ENCODE data around the gene AK1. TPM values are rescaled to one million over a fixed set of nuclear protein-coding genes. Genes with fewer than 3 reads are reported as not detected.

Gene AK1
- total and polyA plus RNA-seq, 9 of the 15 experiments (the other 6 are each of a cell fraction or from before 2014, with no cell fraction given): 10.1 to 71.8 (median 39.0) TPM

DNA sequence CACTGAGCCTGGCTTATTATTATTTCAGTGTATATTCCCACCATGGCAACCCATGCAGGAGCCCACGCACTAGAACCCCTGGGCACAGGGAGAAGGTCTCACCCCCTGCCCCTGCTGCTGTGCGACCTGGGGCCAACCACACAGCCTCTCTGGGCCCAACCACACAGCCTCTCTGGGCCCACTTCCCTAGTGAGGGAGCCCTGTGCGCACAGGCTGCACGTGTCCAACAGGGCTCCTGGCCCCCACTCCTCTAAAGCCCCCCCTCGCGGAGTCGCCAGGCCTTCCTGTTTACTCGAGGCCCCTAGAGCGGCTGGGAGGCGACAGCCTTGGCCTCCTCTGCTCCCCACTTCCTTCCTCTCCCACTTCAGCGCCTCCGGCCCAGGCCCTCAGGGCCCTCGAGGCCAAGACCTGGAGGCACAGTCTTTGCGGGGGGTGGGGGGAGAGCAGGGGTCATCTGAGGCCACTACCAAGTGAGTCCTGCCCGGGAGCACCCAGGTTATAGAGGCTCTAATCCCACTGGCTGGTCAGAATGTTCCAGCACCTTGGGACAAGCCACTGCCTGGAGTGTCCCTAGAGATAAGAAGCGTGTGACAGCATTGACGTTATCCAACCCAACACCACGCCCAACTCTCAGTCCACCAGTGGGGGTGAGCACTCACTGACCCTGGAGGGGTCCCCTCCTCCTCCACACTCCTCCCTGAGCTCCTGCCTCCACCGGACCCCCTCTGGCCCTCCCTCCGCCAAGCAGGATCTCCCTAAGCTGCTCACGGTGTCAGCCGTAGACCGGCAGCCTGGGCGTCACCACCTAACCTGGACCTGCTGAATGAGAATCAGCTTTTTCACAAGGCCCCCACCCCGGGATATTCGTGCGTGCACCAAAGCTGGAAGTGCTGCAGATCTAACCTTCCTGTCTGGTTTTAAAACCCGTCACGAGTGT lies 15.1 kb downstream of the AK1 start (continued):
- TF ChIP-seq, protein P1, sequence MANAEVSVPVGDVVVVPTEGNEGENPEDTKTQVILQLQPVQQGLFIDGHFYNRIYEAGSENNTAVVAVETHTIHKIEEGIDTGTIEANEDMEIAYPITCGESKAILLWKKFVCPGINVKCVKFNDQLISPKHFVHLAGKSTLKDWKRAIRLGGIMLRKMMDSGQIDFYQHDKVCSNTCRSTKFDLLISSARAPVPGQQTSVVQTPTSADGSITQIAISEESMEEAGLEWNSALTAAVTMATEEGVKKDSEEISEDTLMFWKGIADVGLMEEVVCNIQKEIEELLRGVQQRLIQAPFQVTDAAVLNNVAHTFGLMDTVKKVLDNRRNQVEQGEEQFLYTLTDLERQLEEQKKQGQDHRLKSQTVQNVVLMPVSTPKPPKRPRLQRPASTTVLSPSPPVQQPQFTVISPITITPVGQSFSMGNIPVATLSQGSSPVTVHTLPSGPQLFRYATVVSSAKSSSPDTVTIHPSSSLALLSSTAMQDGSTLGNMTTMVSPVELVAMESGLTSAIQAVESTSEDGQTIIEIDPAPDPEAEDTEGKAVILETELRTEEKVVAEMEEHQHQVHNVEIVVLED (CRISPR knock-in tag; IDR thresholded peaks at IDR 0.05): peak; percentile 27; the same call in 1 of the 2 replicates
- TF ChIP-seq ZNF124 (CRISPR knock-in tag; IDR thresholded peaks at IDR 0.05) (no peak), MCM3 (IDR thresholded peaks at IDR 0.05) (no peak), HDAC6 (IDR thresholded peaks at IDR 0.05; ENCODE audit: low read depth, low read length) (no peak), ZNF583 (CRISPR knock-in tag; IDR thresholded peaks at IDR 0.05) (peak; percentile 90), POU5F1 (IDR thresholded peaks at IDR 0.05; ENCODE audit: borderline replicate concordance, low read depth, low read length, partially characterized antibody) (no peak), RBBP5 (IDR thresholded peaks at IDR 0.05; ENCODE audit: borderline replicate concordance, insufficient read depth, low read length, poor library complexity, severe bottlenecking) (peak; percentile 11), ZNF695 (CRISPR knock-in tag; IDR thresholded peaks at IDR 0.05) (no peak), HDAC1 (IDR thresholded peaks at IDR 0.05) (peak in 1 of 2 experiments; percentile 85; a peak in 1 of 4 replicates), THRA (IDR thresholded peaks at IDR 0.05) (no peak)
- TF ChIP-seq, protein P2, sequence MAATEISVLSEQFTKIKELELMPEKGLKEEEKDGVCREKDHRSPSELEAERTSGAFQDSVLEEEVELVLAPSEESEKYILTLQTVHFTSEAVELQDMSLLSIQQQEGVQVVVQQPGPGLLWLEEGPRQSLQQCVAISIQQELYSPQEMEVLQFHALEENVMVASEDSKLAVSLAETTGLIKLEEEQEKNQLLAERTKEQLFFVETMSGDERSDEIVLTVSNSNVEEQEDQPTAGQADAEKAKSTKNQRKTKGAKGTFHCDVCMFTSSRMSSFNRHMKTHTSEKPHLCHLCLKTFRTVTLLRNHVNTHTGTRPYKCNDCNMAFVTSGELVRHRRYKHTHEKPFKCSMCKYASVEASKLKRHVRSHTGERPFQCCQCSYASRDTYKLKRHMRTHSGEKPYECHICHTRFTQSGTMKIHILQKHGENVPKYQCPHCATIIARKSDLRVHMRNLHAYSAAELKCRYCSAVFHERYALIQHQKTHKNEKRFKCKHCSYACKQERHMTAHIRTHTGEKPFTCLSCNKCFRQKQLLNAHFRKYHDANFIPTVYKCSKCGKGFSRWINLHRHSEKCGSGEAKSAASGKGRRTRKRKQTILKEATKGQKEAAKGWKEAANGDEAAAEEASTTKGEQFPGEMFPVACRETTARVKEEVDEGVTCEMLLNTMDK (IDR thresholded peaks at IDR 0.05; ENCODE audit: borderline replicate concordance, insufficient read depth, low read depth, low read length, poor library complexity, severe bottlenecking): peak; percentile 6
